ENCODE measurements around the gene DUSP23.

The DUSP23 gene

DNA sequence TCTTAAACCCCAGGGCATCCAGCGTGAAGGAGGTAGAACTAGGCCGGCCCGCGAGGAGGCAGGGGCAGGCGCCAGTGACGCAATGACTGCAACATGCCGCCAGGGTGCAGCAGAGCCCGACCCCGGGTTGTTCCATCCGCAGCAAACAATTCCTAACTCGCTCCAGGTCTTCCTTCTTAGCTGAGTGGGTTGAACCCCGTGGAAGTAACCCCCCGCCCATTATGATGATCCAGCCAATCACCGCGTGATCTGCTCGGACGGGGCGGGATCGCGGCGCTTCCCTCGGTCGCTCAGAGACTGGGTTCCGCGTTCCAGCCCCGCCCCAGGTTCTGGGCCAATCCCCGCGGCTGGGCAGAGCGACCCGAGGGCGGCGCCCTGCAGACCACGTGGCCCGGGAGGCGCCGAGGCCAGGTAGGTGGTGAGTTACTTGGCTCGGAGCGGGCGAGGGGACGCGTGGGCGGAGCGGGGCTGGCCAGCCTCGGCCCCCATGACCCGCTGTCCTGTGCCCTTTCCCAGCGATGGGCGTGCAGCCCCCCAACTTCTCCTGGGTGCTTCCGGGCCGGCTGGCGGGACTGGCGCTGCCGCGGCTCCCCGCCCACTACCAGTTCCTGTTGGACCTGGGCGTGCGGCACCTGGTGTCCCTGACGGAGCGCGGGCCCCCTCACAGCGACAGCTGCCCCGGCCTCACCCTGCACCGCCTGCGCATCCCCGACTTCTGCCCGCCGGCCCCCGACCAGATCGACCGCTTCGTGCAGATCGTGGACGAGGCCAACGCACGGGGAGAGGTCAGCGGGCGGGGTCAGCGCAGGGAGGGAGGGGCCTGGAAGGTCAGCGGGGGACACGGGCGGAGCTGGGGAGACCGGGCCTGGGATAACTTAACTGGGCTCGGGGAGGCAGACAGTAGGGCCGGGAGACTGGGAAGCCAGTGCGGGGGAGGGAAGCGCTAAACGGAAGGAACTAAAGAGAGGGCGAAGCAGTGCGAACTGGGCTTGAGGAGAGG lies at the start of gene DUSP23:
Gene DUSP23 (plus strand): TSS at position 380 of the 1,000 bp plus-strand sequence. CDS start 139 bp downstream, at position 519.
- DNase-seq: peak; percentile 99

DNA sequence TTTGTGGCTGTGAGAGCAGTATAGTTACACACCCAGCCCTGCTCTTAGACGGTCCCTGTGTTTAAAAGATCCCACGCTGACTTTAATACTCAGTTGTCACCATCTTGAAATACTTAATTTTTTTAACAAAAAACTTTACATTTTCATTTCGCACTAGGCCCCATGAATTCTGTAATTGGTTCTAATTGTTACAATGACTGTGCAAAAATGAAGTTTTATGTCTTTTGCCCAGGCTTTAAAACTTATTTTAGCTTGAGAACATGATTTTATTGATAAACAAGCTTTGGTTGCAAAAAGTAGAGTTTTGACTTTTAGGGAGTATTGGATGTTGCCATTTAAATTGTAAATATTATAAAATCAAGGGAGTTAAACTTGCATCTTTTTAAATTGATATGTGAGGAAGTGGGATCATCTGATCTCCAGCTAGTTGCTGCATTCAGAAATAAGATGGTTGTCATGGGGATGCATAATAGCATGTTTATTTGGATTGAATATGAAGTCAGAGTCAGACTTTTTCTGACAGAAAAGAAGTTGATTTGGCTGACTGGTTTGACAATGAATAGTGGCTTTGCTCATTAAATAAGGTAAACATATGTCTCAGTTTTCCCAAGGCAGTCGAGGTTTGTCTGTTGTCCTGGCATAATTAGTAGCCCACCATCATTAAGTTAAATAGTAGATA lies 43.4 kb upstream of the DUSP23 start:
- peak; percentile 64 for DNase-seq

DNA sequence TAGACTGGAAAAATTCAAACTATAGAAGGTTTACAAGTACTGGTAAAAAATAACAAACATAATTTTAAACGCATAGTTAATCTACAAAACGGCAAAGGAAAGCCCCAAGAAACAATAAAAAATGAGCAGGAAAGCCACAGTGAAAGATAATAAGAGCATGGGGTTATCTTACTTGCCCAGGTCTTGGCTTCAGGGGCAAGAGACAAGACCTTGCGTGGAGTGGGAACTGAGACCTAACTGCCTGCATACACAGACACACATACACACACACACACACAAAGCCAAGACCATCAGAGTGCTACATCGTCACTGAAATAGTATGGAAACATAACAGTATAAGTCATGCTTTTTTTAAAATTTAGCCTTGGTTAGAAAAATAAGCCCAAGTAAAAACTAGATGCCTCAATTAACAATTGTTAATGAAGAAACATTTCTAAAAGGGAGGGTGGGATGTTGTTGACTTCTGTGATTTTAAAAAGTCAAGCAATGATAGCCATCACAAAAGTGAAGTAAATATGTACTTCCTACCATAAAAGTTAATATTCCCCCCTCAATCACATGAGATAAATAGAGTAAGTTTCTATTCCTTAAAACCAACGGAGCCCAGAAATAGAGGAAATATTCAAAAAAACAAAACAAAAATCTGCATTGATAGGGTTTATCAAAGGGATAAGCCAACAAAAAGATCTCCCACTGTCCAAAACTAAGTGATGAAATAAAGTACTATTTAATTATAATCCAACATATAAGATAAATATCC lies 36.9 kb upstream of the DUSP23 start:
- no peak for DNase-seq

DNA sequence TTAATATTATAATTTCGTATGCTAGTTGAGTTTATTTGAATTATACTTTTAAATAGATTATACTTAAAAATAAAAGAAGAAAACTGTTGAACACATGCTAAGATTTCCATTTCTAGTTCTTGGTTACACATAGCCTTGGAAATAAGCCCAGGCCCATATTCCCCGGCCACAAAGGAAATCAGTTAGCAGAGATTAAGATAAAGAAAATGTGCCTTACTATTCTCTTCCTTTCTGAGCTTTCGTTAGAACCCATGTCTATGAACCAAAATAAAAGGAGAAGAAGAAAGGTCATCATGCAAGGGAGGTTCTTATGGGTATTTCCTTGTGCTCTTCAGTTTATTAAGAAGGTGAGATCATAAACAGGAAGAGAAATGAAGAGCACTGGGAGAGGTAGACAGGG lies 34.1 kb upstream of the DUSP23 start:
- DNase-seq: no peak

DNA sequence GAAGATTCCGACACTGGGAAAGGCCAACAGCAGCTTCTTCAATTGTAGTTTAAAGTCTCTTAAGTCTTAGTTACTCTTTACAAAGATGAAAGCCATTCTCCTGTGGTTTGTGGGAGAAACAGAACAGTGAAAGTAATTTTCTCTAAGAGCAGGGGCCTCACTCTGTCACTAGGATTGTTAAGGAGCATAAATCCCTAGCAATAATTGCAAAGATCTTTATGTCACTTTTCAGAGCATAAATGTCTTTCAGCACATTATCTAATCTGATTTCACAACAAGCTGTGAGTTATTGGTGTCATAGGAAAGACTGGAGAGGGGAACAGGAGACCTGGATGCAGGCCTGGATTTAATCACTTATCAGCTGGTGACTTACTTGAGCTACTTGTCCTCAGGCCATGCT lies 32.4 kb upstream of the DUSP23 start:
- DNase-seq: no peak

DNA sequence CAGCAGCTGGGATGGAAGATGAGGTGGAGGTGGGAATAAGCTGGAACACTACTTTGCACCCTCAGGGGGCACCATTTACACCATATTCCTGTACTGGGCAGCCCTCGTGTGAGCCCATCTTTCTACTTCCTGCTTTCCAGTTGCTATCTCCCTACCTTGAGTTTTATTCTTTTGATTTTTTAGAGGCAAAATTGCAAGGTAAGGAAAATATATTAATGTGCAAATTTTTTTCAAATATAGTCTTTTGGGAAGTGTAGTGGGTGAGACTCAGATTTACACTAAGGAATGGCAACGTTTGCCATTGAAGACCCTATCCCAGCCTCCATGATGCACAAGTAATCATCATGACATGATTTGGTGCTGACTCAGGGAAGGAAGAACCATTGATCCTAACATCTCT lies 31.1 kb upstream of the DUSP23 start:
- no peak for DNase-seq

DNA sequence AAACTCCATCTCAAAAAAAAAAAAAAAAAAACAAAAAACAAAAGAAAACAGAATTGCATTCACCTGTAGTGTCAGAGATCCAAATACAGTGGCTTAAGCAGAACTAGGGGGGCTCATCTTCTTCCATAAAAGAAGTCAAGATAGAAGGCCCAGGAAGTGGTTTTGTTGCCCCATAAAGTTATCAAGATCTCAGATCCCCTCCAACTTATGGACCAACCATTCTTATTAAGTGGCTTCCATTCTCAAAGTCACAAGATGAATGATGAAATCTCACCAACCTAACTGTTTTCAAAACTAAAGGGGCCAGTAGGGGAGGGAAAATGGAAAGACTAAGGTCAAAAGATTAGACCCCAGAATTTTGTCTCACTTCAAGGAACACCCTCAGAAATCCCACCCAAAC lies 30.1 kb upstream of the DUSP23 start:
- no peak for DNase-seq

DNA sequence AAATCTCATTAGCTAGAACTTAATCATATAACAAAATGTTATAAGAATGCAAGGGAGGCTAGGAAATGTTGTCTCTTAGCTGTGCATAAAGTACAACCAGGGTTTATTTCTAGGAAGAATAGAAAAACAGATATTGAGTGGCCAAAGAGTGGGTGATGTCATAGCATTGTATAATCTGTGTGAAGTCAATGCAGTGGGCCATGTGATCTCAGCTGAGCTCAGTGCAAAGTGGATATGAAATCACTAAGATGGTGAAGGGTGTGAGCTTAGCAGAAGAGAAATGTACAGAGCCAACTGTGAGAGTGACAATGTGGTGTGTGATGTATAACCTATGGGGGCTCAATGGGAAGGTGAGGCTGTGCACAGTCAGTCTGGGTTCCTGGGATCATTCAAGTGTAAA lies 29.7 kb upstream of the DUSP23 start:
- peak; percentile 43 for DNase-seq

DNA sequence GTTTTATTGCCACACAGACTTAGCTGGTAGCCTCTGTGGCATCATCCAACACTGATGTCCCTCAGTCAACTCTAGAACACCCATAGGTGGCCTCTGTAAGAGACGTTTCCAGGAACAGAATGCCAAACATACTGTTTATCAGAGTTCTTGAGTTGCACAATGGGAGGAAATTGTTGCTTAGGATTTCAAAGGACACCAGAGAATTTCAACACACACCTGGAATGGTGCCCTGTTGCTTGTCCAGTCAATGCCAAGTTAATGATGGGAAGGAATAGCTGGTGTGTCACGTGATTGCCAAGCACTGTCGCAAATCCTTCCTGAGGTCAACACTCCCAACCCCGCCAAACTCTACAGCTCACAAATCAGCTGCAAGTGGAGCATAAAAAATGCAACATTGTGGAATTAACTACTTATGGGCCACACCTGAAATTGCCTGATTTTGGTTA lies 28.6 kb upstream of the DUSP23 start:
- no peak for DNase-seq

DNA sequence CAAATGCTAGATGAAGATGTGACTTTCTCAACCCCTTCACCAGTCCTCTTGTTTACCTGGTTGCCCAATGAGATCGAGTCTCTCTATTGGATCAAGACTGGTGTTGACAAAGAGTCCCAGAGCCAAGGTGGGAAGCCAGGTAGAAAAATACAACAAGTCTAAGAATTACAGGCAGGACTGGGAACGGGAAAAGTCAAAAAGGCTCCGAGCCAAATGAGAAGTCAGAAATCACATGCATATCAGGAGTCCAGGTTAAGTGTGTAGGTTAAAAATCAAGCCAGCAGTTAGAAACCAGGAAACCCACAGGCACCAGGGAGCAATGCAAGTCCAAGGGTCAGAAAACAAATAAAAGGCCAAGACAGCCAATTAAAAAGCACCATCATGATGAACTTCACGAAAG lies 27.4 kb upstream of the DUSP23 start:
- DNase-seq: no peak

DNA sequence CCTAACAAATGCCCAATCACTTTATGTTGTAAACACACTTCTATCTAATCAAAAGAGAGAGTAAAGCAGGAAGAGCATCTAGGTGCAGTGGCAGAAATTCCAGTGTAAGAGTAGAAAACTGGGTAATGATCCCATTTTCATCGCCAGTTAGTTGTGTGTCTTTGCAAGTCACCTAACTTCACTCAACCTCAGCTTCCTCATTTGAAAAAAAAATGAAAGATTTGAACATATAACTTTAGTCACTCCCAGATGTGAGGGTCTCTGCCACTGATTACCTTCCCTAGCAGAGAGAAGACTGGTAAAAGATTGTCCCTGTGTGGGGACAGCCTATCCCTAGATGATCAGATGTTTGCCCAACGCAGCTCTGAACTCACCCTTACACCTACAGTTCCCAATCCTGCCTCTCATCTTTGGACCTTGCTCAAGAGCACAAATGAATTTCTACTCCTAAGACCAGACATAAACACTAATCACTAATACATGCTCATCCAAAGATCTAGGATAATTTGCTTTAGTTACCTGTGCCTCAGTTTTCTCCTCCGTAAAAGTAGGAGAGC lies 25.2 kb upstream of the DUSP23 start:
- no peak for DNase-seq

DNA sequence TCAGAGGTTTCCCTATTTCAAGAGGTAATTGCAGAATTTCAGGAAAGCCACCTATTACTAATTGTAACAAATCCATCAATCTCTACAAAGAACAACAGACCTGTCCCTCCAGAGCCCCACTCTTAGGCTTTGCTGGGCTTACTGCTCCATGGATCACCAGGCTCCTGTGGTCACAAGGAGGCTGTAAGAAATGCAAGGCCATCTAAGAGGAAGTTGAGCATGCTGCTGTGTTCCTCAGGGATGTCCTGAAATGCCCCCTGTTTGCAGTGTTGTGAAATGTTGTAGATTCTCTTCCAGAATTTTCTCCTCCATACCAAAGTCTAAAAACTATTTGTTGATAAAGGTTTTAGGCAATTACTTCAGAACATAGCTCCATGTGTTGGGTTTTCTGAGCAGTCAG lies 24.4 kb upstream of the DUSP23 start:
- no peak for DNase-seq

DNA sequence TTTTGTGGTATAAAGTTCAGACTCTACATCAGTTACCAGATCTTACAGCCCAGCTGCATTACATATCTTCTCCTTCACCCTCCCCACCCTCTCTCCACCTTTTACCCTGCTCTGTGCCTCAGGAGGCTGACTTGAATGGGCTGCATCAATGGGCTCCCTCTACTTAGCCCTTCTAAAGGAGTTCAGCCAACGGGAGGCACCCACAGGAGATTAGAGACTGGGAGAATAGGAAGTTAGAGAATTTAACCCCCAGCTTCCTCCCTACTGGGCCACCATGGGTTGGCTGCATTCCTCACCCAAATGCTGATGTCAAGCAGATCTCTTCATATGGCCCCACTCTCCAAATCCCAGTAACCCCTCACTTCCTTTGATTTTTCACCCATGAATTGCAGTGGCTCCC lies 17.1 kb upstream of the DUSP23 start:
- no peak for DNase-seq

DNA sequence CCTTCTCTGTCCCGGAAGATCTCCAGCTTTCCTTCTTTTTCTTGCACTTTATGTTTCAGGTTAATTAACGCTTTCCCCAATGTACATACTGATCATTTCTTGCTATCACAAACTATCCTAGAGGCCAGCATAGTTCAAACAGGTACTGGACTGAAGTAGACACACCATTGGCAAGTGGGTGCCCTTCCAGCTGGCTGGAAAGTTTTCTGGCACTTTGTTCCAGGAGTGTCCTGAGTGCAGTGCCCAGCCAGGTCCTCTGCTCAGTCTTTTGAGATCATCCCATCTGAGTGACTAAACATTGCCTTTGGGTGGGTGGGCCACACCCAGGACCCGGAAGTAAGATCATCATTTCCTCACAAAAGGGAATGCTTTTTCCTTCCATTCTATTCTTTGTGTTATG lies 15.0 kb upstream of the DUSP23 start:
- no peak for DNase-seq

DNA sequence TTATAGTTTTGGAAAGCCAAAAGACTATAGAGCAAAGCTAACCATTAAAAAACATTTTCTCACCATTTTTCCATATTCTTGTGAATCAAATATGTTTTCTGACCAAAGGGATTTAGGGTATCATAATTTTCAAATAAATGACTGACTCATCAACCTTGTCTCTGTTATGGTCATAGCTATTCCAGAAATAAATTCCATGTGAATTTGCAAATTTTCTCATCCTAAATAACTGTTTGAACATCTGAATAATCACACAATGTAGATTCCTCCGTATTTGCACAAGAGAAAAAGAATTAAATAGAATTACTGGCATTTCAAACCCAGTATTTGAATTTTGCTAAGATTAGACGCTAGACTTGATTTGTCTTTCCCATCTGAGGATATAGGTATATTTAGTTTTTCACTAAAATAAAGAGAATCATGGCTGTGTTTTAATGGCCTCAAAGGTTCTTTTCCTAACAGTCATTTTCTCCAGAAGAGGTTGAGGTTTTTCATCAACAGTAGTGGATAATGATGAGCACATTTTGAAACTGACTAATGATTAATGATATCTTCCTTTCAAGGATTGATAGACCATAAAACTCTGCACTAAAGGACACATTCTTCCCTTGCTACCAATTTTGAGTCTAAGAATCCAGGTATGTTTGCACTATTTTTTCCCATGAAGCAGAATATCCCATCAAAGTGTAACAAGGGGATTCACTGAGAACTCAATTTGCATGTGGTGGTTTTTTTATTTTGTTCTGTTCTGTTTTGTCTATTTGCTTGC lies 9.5 kb upstream of the DUSP23 start:
- DNase-seq: no peak

DNA sequence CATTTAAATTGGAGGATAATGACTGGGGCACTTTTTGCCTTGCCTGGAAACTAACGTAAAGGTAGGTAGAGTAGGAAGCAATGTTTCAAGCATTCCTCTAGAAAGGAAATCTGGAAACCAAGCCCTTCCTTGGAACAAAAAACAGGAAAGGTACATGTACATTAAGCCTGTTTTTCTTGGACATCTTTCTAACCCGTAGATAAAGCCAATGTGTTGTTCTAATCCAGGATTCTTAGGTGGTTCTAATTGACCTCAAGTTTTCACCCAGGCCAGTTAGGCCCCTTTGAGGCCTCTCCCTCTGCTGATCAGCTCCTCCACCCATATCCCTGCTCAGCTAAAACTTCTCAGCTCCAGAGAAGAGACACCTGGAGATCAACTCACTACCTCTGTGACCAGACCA lies 6.3 kb upstream of the DUSP23 start:
- DNase-seq: no peak

DNA sequence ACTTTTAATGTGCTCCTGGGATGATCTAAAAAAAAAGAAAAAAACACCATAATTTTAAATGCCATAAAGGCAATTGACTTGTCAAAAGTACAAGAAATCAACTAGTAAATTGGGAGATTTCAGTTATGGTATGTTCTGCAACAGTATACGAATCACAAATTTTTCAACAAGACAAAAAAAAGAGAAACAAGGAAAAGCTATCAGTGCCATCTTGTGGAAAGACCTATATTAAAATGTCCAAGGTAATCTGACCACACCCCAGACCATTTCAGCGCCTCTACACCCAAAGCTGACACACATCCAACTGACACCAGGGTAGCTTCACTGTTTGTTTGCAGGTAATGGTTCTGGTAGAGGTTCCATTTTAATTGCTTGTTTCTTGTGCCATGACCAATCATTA lies 5.0 kb upstream of the DUSP23 start:
- DNase-seq: peak; percentile 8

DNA sequence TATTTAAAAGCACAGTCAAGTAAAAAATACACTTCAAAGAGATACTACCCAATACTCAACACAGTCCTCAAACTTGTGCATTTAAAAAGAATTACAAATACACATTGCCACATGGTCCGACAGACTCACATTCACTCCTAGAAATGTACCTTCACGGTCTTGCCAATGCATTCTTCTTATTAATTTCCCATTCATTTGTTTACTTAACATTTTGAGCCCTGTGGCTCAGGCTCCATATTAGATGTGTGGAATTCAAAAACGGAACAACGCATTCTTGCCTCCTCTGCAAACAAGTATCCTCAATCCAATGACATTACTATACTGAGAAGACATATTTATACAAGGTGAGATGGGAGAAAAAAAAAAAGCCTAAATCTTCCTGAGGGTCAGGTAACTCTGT lies 2.5 kb upstream of the DUSP23 start:
- DNase-seq: no peak

DNA sequence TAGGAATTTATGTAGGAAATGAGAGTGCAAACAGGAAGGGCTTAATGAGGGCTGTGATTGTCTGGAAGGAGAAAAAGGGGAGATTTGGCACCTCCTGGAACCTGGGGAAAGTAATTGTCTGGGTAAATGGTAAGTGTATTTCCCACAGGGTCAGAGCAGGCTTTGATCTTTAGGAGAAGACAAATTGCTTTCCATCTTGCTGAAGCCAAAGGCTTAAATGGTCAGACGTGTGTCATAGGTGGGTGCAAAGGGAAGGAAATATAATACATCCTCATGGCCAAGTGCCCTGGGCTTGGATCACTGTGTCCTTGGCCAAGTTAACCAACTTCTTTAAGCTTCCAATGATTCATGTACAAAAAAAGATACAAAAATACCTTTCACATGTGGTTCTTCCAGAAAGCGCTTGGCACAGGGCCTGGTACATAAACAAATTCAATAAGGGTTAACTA lies 1.3 kb upstream of the DUSP23 start:
- DNase-seq: no peak

DNA sequence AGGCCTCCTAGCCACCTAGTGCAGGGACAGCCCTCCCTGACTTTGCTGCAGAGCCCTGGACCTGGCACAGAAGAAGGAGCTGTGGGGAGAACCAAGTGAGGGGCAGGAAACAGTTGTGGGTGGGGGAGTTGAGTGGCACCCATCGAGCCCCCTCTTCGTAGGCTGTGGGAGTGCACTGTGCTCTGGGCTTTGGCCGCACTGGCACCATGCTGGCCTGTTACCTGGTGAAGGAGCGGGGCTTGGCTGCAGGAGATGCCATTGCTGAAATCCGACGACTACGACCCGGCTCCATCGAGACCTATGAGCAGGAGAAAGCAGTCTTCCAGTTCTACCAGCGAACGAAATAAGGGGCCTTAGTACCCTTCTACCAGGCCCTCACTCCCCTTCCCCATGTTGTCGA lies 1.2 kb downstream of the DUSP23 start:
- no peak for DNase-seq

DNA sequence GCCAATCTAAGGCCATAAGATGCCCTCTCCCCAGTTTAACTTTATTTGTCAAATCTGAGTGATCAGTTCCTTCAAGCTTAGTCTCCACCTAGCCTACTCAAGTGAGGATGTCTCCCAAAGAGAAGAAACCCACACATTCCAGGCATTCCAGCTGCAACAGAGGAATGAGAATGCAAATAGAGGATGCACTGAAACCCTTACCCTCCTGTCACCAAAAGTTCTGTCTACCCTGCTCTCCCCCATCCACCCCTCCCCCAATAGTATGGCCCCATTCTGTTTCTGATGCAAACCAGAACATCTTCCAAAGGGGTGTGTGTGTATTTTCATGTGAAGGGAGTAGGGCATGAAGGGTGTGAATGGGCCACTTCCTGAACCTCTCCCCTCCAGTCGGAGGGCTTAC lies 3.0 kb downstream of the DUSP23 start:
- no peak for DNase-seq

DNA sequence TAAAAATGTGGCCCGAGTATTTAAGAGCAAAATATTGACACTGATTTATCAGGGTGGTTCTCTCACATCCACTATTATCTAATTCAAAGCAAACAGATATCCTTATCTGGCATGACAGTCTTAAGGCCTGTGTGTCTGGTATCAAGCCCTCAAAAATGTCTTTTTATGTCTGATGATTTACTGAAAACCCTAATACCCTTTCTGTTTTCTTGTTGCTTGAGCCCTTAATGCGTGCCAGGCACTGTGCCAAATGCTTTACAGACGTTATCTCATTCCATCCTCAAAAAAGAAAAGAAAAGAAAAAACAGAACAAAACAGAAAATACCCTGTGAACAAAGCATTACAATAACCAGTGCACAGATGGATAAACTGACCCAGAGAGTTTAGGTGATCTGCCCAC lies 5.7 kb downstream of the DUSP23 start:
- no peak for DNase-seq

All from DMS53 (cell line).